Neural cell (in vitro differentiated cells): ENCODE data around the gene LNPEP. TPM values are rescaled to one million over a fixed set of nuclear protein-coding genes. Genes with fewer than 3 reads are reported as not detected.
A peak's percentile ranks its signal among the peaks of the same experiment; 100 is the strongest.
"Not testable (repeated sequence)": the region's sequence is repeated elsewhere in the genome, so short reads cannot be mapped to it uniquely, and the experiment has no call there.

ENCODE experiments used
- H2AFZ ChIP-seq: fragments of 200-600, 300-800 bp; sonication (generic), shearing (Covaris generic); 2 replicates; pipeline ENCODE4 v1.6.0; 2014; ENCODE audit warnings: low read depth, mild to moderate bottlenecking, antibody characterized with exemption, low read length, moderate library complexity
- H3F3A ChIP-seq: fragments of 200-600 bp; shearing (Covaris generic); 2 replicates; pipeline ENCODE4 v1.6.1; 2016; ENCODE audit warnings: mild to moderate bottlenecking, moderate library complexity, mixed read lengths, antibody characterized with exemption, low read length; ENCODE audit not compliant: insufficient read depth, poor library complexity, severe bottlenecking
- H3K27ac ChIP-seq: fragments of 200-600, 300-800 bp; sonication (generic), shearing (Covaris generic); 2 replicates; pipeline ENCODE4 v1.5.1; 2014; ENCODE audit warnings: mild to moderate bottlenecking, low read length, moderate library complexity
- H3K27me3 ChIP-seq: fragments of 300-800, 200-600 bp; sonication (generic), shearing (Covaris generic); 2 replicates; pipeline ENCODE4 v1.6.0; 2014; ENCODE audit warnings: mild to moderate bottlenecking, low read depth, low read length, moderate library complexity; ENCODE audit not compliant: insufficient read depth
- H3K36me3 ChIP-seq: fragments of 300-800, 200-600 bp; sonication (generic), shearing (Covaris generic); 2 replicates; pipeline ENCODE4 v1.5.1; 2014; ENCODE audit warnings: mild to moderate bottlenecking, antibody characterized with exemption, low read length, moderate library complexity; ENCODE audit not compliant: insufficient read depth
- H3K4me2 ChIP-seq: fragments of 300-800, 200-600 bp; sonication (generic), shearing (Covaris generic); 2 replicates; pipeline ENCODE4 v1.6.0; 2014; ENCODE audit warnings: mild to moderate bottlenecking, low read length
- H3K4me3 ChIP-seq: fragments of 300-800, 200-600 bp; sonication (generic), shearing (Covaris generic); 2 replicates; pipeline ENCODE4 v1.5.1; 2014; ENCODE audit warnings: mild to moderate bottlenecking, low read length, moderate library complexity
- H3K79me2 ChIP-seq: fragments of 200-600 bp; shearing (Covaris generic); replicated peaks from 2 replicates; pipeline ENCODE4 v1.6.0; 2014; ENCODE audit warnings: mild to moderate bottlenecking, low read length, moderate library complexity; ENCODE audit not compliant: insufficient read depth
- H3K9ac ChIP-seq: fragments of 300-800, 200-600 bp; sonication (generic), shearing (Covaris generic); 2 replicates; pipeline ENCODE4 v1.6.1; 2016; ENCODE audit warnings: mild to moderate bottlenecking, low read length, mixed read lengths
- H3K9me2 ChIP-seq: fragments of 200-600 bp; shearing (Covaris generic); 2 replicates; pipeline ENCODE4 v1.6.1; 2016; ENCODE audit warnings: mild to moderate bottlenecking, low read length, mixed read lengths; ENCODE audit not compliant: insufficient read depth
- H3K9me3 ChIP-seq: fragments of 200-600, 300-800 bp; sonication (generic), shearing (Covaris generic); 2 replicates; pipeline ENCODE4 v1.6.1; 2016; ENCODE audit warnings: mild to moderate bottlenecking, mixed run types, low read length, moderate library complexity, mixed read lengths
- H4K20me1 ChIP-seq: fragments of 200-600 bp; shearing (Covaris generic); 2 replicates; pipeline ENCODE4 v1.6.1; 2016; ENCODE audit warnings: mild to moderate bottlenecking, mixed run types; ENCODE audit not compliant: insufficient read depth
- CTCF ChIP-seq: fragments of 450-650 bp; IDR thresholded peaks from 2 replicates; pipeline ENCODE4 v1.5.1; 2014; ENCODE audit warnings: antibody characterized with exemption, mild to moderate bottlenecking, moderate library complexity; ENCODE audit not compliant: poor library complexity, severe bottlenecking
- EP300 ChIP-seq: fragments of 450-650 bp; conservative IDR thresholded peaks from 2 replicates; pipeline ENCODE4 v1.6.1; 2014; ENCODE audit warnings: antibody characterized with exemption, mild to moderate bottlenecking, moderate library complexity; ENCODE audit not compliant: poor library complexity, severe bottlenecking
- EZH2 ChIP-seq: fragments of 200-600, 300-800 bp; shearing (Covaris generic), sonication (generic); IDR thresholded peaks from 2 replicates; pipeline ENCODE4 v1.6.1; 2014; ENCODE audit warnings: antibody characterized with exemption, low read length, borderline replicate concordance, mild to moderate bottlenecking; ENCODE audit not compliant: insufficient read depth, poor library complexity, severe bottlenecking
- MXI1 ChIP-seq: fragments of 450-650 bp; conservative IDR thresholded peaks from 2 replicates; pipeline ENCODE4 v1.6.1; 2014; ENCODE audit warnings: antibody characterized with exemption, mild to moderate bottlenecking; ENCODE audit not compliant: poor library complexity, severe bottlenecking
- POLR2AphosphoS5 ChIP-seq: IDR thresholded peaks from 2 replicates; pipeline ENCODE4 v1.6.1; 2012
- RAD21 ChIP-seq: fragments of 450-650 bp; conservative IDR thresholded peaks from 2 replicates; pipeline ENCODE4 v1.6.1; 2014; ENCODE audit warnings: antibody characterized with exemption, mild to moderate bottlenecking, moderate library complexity
- SMC3 ChIP-seq: fragments of 450-650 bp; conservative IDR thresholded peaks from 2 replicates; pipeline ENCODE4 v1.6.1; 2014; ENCODE audit warnings: antibody characterized with exemption, mild to moderate bottlenecking, moderate library complexity; ENCODE audit not compliant: poor library complexity
- TAF1 ChIP-seq: IDR thresholded peaks from 2 replicates; pipeline ENCODE4 v1.6.1; 2012; ENCODE audit warnings: low read depth
- polyA plus RNA-seq: library from polyadenylated mRNA; depleted of rRNA; stranded (reverse); fragments of >200 nt; gene quantifications from 2 replicates; pipeline ENCODE4 v1.2.3, GENCODE V29; 2014
- TF ChIP-seq, protein P1 (sequence below): IDR thresholded peaks from 2 replicates; pipeline ENCODE4 v1.6.1; 2012; ENCODE audit warnings: borderline replicate concordance

Gene LNPEP
- polyA plus RNA-seq, 1 donor from 2014 or later: 25.6 TPM

DNA sequence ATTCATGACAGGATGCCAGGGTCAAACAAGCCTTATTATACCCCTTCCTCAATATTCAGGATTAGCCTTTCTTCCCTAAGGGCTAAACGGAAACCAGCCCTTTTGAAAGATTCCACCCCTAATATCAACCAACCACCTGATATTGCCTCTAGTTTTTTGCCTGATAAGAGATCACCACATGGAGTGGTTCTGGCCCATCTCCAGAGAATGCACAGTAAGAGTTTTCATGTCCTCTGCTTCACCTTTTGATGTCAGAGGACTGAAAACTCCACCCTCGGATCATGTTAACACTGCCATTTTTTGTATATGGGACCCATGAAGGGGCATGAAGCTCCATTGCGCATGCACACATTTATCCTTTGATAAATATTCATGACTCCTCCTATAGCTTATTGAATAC, 5.8 kb upstream of the LNPEP start:
- H4K20me1 ChIP-seq: no peaks in the 10 kb centered on the region
- no peak overlapping the region for H3K9ac ChIP-seq
- H2AFZ ChIP-seq: no peak overlapping the region
- peaks cover 11% of the 10 kb centered on the region for H3K79me2 ChIP-seq
- H3F3A ChIP-seq: no peaks in the 10 kb centered on the region
- no peak for TF ChIP-seq MXI1
- TF ChIP-seq EP300: no peak
- TF ChIP-seq RAD21: no peak
- TF ChIP-seq, protein P1, sequence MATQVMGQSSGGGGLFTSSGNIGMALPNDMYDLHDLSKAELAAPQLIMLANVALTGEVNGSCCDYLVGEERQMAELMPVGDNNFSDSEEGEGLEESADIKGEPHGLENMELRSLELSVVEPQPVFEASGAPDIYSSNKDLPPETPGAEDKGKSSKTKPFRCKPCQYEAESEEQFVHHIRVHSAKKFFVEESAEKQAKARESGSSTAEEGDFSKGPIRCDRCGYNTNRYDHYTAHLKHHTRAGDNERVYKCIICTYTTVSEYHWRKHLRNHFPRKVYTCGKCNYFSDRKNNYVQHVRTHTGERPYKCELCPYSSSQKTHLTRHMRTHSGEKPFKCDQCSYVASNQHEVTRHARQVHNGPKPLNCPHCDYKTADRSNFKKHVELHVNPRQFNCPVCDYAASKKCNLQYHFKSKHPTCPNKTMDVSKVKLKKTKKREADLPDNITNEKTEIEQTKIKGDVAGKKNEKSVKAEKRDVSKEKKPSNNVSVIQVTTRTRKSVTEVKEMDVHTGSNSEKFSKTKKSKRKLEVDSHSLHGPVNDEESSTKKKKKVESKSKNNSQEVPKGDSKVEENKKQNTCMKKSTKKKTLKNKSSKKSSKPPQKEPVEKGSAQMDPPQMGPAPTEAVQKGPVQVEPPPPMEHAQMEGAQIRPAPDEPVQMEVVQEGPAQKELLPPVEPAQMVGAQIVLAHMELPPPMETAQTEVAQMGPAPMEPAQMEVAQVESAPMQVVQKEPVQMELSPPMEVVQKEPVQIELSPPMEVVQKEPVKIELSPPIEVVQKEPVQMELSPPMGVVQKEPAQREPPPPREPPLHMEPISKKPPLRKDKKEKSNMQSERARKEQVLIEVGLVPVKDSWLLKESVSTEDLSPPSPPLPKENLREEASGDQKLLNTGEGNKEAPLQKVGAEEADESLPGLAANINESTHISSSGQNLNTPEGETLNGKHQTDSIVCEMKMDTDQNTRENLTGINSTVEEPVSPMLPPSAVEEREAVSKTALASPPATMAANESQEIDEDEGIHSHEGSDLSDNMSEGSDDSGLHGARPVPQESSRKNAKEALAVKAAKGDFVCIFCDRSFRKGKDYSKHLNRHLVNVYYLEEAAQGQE: no peak
- TF ChIP-seq SMC3: no peak
- H3K27me3 ChIP-seq: no peaks in the 10 kb centered on the region
- no peaks in the 10 kb centered on the region for H3K36me3 ChIP-seq
- no peaks in the 10 kb centered on the region for H3K9me2 ChIP-seq
- no peaks in the 10 kb centered on the region for H3K9me3 ChIP-seq
- no peak overlapping the region for H3K27ac ChIP-seq
- peak overlapping the region; percentile 92 for H3K4me3 ChIP-seq
- H3K4me2 ChIP-seq: no peak overlapping the region

DNA sequence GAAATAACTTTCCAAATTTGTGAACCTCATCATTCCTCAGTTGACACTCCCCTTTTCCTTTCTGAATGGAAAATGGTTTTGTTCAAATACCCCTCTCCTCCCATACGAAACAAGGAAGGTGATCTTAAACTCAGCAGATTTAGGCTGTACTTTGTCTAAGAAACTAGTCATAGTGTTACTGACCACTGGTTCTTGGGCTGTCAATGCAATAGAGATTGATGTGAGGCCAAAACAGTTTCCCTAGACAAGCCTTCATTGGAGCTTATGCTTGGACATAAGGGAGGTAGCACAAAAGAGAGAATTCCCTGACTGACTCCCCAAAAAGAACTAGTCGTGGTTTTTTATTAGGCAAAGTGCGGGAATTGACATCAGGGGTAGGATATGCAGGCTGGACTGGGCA, 5.3 kb upstream of the LNPEP start:
- H3K4me3 ChIP-seq: peak overlapping the region; percentile 92

DNA sequence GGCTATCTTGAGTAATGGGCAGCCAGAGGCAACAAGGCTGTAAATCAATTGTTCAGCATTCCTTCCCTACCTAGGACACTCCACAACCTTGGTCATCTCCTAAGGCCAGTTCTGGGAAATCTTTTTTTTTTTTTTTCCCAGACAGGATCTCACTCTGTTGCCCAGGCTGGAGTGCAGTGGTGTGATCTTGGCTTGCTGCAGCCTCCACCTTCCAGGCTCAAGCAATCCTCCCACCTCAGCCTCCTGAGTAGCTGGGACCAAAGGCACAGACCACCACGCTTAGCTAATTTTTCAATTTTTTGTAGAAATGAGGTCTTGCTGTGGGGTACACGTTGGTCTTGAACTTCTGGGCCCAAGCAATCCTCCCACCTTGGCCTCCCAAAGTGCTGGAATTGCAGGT, 4.8 kb upstream of the LNPEP start:
- not testable (repeated sequence) for H3K36me3 ChIP-seq, H3K27ac ChIP-seq, H3K9ac ChIP-seq, H3K9me2 ChIP-seq, H4K20me1 ChIP-seq, H3K4me2 ChIP-seq, H3K27me3 ChIP-seq, H3F3A ChIP-seq, H2AFZ ChIP-seq, H3K9me3 ChIP-seq
- peak overlapping the region; percentile 92 for H3K4me3 ChIP-seq
- H3K79me2 ChIP-seq: peaks cover 11% of the 10 kb centered on the region

More for the DNA sequence above, 5.3 kb upstream of the LNPEP start:
- Histone ChIP-seq H3K9ac (no peak overlapping the region), H3K27me3 (no peaks in the 10 kb centered on the region), H3K79me2 (peaks cover 11% of the 10 kb centered on the region), H4K20me1 (no peaks in the 10 kb centered on the region), H3K4me2 (no peak overlapping the region), H2AFZ (no peak overlapping the region), H3K27ac (no peak overlapping the region), H3K9me3 (no peaks in the 10 kb centered on the region), H3K9me2 (no peaks in the 10 kb centered on the region), H3F3A (no peaks in the 10 kb centered on the region), H3K36me3 (no peaks in the 10 kb centered on the region)
- TF ChIP-seq CTCF (no peak), EZH2 (no peak), MXI1 (no peak), EP300 (no peak), TAF1 (no peak), POLR2AphosphoS5 (no peak), RAD21 (no peak), SMC3 (no peak)
- TF ChIP-seq, protein P1: no peak
